ENCODE data around the gene TSSK3.
A peak's percentile ranks its signal among the peaks of the same experiment; 100 is the strongest.

Gene TSSK3

GRCh38 chr1:32405672-32406467 is 43.5 kb downstream of the TSSK3 start:
- no peak for DNase-seq

GRCh38 chr1:32406629-32407111 is 44.3 kb downstream of the TSSK3 start:
- DNase-seq, result no peak

GRCh38 chr1:32411261-32411660 is 48.9 kb downstream of the TSSK3 start:
- no peak for DNase-seq

- peak; percentile 88 for DNase-seq
These were observed 51.3 kb downstream of the TSSK3 start for GRCh38 chr1:32413507-32414185.

Measured in activated CD4-positive, alpha-beta T cell treated with anti-CD3 and anti-CD28 coated beads, Interleukin-2, Interleukin-6, amounts not matched to agents 100 ng/mL and 50 ng/mL, durations not matched to agents 16 hours and 8 hours (primary cell).